ENCODE measurements around the gene KCNQ1.

GRCh38 chr11:2860636-2861035 is 415.8 kb downstream of the KCNQ1 start:
- TF ChIP-seq CTCF (IDR thresholded peaks at IDR 0.05) (no peak), POLR2AphosphoS5 (IDR thresholded peaks at IDR 0.05) (no peak), POLR2A (IDR thresholded peaks at IDR 0.05) (no peak), EP300 (IDR thresholded peaks at IDR 0.05) (no peak)

Data from gastroesophageal sphincter (tissue), 3 donors.